Testis (tissue), 2 donors: ENCODE measurements around the gene NLRP10.
"Not testable (repeated sequence)": the region's sequence is repeated elsewhere in the genome, so short reads cannot be mapped to it uniquely, and the experiment has no call there.

Source experiments
- POLR2A ChIP-seq: fragments of 450-650 bp; IDR thresholded peaks from one replicate; pipeline ENCODE4 v1.6.1; 2017; ENCODE audit warnings: antibody characterized with exemption, mild to moderate bottlenecking, moderate library complexity
- TF ChIP-seq, protein P1 (sequence below), 3 experiments: fragments of 450-650 bp in 2 of 3; fragments of 200-600 bp in 1 of 3; sonication (generic) in 1 of 3; IDR thresholded peaks; one replicate each; pipeline ENCODE4 v1.5.1; 2016 to 2019; ENCODE audit warnings: antibody characterized with exemption in 3 of 3, mild to moderate bottlenecking in 2 of 3, moderate library complexity in 1 of 3

DNA sequence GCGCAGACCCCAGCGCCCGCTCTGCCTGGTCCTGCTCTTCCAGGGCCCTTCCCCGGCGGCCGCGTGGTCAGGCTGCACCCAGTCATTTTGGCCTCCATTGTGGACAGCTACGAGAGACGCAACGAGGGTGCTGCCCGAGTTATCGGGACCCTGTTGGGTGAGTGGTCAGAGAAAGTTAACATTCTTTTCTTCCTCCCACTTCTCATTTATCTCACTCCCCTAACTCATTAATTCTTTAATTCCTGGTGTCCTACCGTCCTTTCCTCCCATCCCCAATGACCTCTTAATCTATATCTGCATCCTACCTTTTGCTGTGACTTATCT lies 22.3 kb upstream of the NLRP10 start:
- TF ChIP-seq, protein P1, sequence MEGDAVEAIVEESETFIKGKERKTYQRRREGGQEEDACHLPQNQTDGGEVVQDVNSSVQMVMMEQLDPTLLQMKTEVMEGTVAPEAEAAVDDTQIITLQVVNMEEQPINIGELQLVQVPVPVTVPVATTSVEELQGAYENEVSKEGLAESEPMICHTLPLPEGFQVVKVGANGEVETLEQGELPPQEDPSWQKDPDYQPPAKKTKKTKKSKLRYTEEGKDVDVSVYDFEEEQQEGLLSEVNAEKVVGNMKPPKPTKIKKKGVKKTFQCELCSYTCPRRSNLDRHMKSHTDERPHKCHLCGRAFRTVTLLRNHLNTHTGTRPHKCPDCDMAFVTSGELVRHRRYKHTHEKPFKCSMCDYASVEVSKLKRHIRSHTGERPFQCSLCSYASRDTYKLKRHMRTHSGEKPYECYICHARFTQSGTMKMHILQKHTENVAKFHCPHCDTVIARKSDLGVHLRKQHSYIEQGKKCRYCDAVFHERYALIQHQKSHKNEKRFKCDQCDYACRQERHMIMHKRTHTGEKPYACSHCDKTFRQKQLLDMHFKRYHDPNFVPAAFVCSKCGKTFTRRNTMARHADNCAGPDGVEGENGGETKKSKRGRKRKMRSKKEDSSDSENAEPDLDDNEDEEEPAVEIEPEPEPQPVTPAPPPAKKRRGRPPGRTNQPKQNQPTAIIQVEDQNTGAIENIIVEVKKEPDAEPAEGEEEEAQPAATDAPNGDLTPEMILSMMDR (IDR thresholded peaks at IDR 0.05): not testable (repeated sequence)
- TF ChIP-seq POLR2A: not testable (repeated sequence)
